ENCODE data around the gene ZMIZ1.

ZMIZ1 gene, protein sequence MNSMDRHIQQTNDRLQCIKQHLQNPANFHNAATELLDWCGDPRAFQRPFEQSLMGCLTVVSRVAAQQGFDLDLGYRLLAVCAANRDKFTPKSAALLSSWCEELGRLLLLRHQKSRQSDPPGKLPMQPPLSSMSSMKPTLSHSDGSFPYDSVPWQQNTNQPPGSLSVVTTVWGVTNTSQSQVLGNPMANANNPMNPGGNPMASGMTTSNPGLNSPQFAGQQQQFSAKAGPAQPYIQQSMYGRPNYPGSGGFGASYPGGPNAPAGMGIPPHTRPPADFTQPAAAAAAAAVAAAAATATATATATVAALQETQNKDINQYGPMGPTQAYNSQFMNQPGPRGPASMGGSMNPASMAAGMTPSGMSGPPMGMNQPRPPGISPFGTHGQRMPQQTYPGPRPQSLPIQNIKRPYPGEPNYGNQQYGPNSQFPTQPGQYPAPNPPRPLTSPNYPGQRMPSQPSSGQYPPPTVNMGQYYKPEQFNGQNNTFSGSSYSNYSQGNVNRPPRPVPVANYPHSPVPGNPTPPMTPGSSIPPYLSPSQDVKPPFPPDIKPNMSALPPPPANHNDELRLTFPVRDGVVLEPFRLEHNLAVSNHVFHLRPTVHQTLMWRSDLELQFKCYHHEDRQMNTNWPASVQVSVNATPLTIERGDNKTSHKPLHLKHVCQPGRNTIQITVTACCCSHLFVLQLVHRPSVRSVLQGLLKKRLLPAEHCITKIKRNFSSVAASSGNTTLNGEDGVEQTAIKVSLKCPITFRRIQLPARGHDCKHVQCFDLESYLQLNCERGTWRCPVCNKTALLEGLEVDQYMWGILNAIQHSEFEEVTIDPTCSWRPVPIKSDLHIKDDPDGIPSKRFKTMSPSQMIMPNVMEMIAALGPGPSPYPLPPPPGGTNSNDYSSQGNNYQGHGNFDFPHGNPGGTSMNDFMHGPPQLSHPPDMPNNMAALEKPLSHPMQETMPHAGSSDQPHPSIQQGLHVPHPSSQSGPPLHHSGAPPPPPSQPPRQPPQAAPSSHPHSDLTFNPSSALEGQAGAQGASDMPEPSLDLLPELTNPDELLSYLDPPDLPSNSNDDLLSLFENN

DNA sequence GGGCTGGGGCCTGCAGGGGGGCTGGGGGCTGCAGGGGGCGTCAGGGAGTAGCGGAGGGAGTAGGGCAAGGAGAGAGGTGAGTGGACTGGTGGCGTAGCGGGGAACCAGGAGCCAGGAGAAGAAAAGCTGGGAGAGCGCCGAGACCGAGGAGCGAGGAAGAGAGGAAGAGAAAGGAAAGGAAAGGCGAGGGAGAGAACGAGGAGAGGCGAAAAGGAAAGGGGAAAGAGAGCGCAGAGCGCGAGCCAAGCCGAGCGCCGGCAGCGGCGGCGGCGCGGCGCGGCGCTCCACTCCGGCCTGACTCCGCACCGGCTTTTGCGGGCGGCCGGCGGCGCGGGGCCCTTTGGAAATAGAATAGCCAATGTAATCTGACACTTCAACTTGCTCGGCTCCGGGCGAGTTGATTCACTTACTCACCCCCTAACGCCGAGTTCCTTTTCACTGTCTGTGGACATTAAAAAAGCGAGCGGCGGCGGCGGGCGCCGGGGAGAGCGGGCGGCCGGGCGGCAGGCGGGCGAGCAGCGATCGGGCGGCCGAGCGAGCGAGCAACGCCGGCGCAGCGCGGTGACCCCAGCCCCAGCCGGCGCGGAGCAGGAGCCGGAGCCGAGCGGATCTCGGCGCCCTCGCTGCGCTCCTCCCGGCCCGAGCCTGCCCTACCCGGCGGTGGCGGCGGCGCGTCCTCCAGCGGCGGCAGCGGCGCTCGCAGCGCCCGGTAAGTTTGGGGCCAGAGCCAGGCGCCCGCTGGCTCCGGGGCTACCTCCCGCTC is at the start of gene ZMIZ1:
Gene ZMIZ1 (plus strand): TSS at position 405 of the 763 bp plus-strand sequence. CDS start 132,667 bp downstream, outside the sequence.
- DNase-seq = peak; percentile 88

DNA sequence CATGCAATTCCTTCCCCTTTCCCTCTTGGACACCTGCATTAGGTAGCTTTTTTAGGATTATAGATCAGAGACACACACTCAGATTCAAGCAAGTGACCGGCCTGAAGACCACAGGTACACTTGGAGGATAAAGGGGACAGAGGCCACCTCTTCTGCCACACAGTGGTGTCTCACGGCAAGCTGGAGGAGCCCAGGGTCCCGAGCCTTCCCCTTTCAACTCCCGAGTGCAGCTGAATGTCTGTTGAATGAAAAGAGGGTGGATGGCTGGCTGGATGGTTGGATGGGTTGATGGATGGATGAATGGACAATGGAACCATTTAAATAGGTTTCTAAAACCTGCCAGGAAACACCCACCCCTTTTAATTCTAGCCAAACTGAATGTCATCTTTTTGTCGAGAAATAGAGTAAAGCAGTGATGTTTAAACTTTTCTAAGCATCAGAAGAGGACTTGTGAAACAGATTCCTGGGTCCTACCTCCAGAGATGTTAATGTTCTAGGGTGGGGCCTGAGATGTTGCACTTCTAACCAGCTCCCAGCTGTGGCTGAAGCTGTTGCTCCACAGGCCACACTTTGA is 49.2 kb upstream of the ZMIZ1 start:
- DNase-seq = no peak

DNA sequence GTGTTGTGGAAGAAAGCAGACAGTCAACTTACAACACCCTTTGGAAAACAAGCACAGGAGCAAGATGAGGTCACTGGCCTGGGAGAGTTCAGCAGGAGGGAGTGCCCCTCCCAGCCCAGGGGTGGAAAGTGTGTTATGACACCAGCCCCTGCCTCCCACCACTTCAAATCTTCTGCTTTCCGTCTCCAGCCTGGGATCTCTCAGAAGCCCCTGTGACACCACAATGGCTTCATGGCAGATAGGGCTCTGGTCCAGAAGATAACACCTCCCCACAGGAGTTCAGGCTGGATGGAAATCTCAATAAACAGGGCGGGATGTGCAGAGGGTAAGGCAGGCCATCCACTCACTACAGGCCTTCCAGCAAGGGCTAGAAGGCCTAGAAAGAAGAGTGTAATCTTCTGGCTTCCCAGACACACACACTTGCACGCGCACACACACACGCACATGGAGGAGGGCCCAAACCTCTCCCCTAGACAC is 48.7 kb upstream of the ZMIZ1 start:
- no peak for DNase-seq

DNA sequence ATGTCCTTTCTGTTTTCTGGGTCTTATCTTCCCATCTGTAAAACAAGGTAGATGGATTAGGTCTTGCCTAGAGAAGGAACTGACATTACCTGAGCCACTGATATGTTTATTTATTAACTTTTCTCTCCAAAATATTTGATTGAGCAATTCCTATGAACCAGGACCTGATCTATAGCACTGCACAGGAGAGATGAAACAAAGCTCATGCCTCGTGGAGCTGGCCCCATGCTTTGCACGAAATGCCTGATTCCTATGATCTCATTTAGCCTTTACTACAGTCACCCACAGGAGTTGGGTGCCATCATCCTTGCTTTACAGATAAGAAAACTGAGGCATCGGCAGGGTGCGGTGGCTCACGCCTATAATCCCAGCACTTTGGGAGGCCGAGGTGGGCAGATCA is 48.2 kb upstream of the ZMIZ1 start:
- no peak for DNase-seq

DNA sequence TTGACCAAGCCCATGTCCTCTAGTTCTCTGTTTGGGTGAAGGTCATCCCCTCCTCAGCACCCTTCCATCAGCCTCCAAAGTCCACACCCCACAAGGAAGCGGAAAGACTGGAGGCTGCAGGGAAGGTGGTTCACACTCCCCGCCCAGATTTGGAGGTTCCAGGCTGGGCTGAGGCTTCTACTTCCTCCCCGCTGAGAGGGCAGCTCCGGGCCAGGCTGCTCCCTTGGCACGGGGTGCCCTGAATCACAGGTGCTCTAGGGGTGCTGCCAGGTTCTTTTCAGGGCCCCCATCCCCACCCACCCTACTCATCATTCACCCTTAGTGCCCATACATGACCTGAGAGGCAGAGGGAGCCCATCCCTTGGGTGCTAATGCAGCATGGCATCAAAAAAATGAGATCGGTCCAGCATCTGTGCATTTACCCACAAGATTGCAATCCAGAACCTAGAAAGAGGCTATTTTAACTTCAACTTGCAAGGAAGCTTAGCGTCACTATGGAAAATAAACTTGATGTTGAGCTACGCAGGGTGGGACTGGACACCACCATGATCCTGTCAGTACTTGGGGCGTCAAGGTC is 47.3 kb upstream of the ZMIZ1 start:
- no peak for DNase-seq

DNA sequence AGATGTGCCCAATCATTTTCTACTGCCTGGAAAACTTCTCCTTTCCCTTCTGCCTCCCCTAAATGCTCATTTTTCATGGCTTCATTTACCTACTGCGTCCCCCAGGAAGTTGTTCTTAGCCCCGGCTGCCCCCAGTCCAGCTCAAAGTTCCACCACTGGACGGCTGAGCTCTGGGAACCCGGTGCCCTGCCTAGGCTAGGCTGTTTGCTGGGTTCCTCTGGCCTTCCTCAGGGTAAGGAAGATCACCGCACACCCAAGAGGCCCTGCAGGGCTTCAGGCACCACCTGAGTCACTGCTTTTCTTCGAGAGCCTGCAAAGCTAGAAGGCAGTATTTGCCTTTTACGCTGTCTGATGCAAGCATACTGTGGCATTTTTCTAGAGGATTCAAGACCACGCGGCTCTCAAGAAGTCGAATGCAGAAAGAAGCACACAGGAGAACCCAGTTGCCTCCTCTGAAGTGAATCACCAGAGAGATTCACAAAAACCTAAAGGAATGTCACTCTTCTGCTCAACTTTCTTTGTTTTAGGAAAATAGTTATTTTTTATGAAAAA is 46.7 kb upstream of the ZMIZ1 start:
- no peak for DNase-seq

DNA sequence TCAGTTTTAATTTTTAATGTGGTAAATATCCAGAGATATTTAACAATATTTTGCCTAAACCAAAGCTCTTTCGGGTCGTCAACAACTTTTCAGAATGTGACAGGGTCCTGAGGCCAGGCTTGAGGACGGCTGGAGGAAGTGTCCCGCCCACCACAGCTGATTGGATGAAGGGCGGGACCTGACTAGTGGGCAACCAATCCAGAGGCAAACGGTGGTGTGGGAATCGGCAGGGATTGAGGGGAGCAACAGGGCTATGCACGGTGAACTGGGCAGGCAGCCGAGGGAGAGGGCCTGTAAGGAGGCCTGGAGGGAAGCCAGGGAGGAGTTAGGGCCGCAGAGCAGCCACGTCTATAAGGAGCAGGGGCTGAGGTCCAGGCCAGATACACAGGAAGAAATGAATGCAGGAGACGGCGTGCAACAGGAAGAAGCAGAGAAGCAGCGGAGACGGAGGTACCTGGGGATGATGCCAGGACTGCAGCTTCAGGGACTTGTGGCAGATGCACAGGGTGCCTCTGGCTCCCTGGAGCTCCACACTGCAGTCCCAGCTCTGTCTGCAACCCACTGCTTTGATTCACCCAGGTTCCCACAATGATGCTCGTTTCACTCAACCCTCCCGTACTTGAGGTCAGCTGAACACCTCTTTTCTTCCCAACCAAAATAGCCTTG is 46.1 kb upstream of the ZMIZ1 start:
- DNase-seq = no peak

DNA sequence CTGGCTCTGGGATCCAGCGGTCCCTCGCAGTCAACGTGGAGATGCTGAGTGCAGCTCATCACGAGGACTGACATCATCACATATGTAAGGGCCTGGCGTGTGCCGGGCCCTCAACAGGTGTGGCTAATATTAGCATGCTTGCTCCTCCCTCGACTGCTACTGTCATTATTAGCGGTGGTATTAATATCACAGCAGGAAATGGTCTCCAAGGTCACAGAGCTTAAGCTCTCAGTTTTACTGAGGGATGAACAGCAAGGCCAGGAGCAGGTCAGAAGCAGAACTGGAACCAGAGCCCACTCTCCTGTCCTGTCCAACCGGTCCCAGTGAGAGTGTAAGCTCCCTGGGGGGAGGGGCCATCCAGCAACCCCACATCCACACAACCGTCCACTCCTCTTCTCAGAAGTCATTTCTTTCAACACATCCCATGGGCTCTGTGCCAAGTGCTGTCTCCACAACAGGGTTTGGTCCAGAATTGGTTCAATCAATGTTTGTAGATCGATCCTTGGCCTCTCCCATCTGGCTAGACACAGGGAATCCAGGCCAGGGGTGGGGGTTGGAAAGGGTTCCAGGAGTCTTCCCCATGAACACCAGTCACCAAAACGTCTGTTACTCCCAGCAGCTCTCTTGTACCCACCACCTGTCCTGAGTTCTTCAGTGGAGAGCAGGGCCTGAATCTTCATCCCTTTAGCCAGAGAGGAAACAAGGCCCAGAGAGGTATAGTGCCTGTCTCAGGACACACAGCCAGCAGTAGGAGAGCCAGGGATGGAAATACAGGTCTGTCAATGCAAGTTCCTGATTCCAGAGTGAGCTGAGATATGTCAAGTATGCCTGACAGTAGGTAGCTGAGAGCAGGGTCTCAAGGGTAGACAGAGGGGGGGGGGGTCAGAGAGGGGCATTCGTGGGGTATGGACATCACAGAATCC is 45.3 kb upstream of the ZMIZ1 start:
- no peak for DNase-seq

DNA sequence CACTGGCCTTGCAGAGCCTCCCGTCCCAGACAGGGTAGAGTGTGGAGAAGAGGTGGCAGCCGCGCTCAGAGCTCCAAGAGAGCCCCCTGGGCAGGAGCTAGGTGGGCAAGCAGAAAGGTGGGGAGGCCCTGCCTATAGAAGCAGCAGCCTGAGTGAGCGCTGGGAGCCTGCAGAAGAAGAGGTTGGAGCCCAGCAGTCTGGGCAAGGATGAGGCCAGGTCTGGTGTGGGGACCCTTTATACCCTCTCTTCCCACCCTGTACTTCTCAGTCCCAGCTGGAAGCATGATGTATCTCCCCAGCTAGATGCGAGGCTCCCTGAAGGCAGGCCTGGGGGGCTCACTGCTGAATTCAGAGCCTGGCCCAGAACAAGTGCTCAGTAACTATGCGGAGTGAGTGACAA is 44.5 kb upstream of the ZMIZ1 start:
- no peak for DNase-seq

DNA sequence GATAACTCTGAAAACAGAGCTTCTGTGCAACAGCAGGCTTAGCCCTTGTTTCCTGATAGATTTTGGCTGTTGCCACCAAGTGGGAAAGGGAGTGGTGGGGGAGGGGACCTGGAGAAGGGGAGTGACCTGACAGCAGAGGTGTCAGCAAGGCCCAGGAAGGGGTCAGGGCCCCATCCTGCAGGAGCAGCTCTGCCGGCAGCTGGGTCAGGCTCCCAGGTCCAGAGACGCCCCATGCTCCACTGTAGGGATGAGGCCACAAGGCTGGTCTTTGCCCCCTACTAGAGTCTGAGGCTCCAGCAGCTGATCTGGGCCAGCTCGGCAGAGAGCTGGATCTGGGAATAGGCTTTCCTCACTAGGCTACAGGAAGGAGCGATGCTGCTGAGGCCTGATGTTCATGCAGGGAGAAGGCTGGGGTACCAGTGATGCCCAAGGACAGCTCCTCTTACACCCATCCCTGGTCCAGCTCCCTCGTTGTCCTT is 44.0 kb upstream of the ZMIZ1 start:
- no peak for DNase-seq

DNA sequence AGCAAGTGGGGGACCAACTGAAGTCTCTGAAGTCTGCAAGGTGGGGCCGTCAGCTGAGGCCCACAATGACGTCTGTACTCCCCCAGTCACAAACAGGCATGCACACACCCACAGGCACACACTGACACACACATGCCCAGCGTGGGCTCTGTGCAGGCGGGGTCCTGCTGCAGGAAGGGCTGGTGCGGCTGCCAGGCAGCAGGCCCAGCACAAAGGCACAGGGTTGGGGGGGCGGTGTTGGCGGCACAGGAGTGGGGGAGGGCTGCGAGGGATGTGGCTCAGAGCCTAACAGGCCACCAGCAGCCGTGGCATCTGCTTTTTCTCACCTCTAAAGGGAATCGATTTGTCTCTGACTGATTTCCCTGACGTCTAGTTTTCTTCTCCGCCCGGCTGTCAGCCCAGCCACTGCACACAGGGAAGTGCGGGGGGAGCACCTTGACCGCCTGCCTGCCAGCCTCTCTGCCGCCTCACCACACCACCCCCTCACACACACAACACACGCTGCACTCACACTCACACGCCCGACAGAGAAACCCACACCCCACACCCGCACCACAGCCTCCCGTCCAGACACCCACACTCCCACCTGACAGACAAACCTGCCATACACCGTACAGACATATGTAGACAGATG is 43.5 kb upstream of the ZMIZ1 start:
- DNase-seq = peak; percentile 65

DNA sequence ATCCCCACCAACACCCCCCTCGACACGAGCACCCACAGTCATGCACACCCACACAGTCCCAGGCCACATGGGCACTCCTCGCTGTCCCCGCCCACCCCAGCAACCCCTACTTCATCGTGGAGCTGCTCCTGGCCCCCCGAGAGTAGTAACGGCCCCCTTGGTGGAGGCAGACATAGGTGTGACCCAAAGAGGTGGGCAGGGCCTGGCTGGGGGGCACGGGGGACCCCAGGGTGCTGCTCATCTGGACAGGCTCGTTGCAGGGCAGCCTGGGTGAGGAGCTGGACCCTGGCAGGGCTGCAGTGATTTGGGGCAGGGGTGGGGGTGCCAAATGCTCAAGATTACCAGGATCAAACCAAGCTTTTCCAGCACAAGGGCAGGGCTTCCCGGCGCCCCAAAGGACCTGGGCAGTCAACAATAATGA is 42.4 kb upstream of the ZMIZ1 start:
- no peak for DNase-seq

DNA sequence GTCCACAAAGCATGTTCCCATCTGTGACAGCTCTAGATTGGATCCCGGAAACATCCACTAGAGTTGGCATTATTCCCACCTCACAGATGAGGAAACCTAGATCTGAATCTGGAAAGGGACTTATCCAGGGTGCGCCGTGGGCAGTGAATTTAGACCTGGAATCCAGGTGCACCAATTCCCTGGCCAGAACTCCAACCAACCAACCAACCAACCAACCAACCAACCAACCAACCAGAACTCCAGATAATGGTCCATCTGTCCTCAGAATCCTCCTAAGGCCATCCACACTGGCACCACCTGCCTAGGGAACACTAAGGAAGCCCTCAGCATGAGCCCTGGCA is 42.0 kb upstream of the ZMIZ1 start:
- no peak for DNase-seq

DNA sequence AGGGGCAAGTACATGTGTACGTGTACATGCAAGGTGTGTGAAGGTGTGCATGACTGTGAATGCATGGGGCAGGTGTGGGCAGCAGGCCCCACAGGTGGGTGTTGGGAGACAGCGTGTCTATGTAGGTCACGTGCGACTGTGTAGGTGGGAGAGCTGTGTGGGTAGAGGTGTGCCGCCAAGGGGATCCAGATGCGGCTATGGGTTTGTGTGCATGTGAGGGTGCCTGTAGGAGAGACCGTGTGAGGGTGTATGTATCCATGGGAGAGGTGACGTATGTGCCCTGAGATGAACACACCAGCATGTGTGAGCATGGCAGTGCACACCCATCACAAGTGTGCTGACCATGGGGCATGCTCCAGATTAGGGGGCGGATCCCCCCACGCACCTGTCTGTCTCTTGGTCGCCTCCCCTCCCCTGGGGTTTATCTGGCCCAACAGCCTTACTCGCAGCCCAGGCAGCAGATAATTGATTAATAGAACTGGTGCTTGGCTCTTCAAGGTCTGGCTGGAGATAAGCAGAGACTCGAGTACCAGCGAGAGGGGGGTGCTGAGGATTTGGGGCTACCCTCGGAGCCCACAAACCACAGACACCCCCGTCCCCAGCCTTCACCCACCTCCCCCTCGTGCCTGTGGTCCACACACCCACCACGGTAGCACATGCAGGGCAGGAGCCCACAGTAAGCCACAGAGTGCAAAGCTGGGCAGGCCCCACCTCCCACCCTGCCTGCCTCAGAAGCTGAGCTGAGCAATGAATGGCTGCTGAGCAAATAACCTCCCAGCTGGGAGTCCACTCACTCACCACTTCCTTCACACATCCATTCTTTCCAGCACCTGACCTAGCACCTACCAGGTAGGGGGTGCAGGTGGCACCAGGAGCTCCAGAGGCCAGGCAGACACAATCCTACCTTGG is 41.4 kb upstream of the ZMIZ1 start:
- peak; percentile 70 for DNase-seq

DNA sequence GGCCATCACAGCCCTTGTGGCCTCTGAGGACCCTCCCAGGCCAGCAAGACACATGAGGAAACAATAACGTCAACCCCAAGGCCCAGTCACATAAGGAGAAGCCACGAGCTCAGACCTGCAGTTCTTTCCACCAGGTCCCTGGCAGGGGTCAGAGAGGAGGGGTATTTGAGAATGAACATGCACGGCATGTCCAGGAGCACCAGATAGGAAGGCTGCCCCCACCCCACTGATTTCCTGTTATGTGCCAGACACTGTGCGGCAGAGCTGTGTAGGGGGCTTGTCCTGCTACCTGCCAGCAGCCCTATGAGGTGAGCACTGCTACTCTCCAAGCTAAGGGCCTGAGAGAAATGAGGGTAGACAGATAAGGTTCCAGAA is 40.7 kb upstream of the ZMIZ1 start:
- DNase-seq = no peak

DNA sequence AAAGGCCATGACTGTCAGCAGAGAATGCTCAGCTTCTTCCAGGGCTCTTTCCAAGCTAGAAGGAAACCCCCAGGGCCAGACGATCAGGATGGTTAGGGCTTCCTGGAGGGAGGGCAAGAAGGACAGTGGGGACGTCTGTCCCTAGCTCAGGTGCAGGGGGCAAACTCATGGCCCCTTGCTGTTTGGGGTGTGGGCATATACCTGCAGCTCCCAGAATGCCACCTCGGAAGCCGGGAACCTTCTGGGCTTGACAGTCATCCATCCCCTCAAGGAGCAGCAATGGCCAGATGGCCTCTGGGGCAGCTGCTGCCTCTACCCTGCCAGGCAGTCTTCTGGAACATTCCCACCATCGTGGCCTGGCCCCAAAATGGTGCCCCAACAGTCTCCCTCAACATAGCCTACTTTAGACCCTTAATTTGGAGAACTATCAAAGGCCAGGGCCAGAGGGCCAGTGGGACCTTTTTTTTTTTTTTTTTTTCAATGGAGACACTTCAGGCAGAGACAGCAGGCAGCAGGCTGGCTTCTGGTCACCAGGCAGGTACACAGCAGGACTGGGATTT is 40.2 kb upstream of the ZMIZ1 start:
- no peak for DNase-seq

DNA sequence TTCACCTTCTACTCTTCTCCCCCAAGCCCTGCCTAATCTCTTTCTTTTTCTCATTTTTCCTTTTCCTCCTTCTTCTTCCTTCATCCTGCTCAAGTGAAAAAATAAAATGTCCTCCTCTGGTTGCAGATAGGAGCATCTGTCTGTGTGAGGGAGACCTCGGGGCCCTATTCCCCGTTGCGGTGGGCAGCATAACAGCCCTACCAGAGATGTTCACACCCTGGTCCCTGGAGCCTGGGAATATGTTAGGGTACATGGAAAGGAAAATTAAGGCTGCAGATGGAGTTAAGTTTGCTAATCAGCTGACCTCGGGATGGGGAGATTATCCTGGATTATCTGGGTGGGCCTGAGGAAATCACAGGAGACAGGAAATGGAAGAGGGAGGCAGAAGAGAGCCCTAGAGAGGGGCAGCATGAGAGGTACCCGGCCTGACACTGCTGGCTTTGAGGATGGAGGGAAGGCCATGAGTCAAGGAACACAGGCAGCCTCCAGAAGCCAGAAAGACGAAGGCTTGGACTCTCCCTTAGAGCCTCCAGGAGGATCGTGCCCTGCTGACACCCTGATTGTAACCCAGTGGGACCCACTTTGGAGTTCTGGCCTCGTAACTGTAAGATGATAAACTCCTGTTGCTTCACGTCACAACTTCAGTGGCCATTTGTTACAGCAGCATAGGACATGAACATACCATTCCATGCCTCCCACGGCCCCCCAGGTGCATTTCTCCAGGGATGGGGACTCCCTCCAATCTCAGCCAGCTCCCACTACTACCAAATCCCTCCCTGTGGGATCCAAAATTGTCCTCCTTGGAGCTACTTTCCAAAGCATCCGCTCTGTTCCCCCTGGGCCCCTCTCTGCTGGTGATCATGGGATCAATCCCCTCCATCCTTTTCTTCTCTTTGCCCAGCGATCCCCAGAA is 39.0 kb upstream of the ZMIZ1 start:
- no peak for DNase-seq

Data from activated CD8-positive, alpha-beta memory T cell treated with anti-CD3 and anti-CD28 coated beads, Interleukin-2, amount 50 U/mL, for 48 hours (primary cell).